ENCODE data around the gene AHDC1. TPM values are rescaled to one million over a fixed set of nuclear protein-coding genes. Genes with fewer than 3 reads are reported as not detected.

The AHDC1 gene
- total and polyA plus RNA-seq, 9 of the 15 experiments (the other 6 are each of a cell fraction or from before 2014, with no cell fraction given): 0.21 to 36.4 (median 4.7) TPM

DNA sequence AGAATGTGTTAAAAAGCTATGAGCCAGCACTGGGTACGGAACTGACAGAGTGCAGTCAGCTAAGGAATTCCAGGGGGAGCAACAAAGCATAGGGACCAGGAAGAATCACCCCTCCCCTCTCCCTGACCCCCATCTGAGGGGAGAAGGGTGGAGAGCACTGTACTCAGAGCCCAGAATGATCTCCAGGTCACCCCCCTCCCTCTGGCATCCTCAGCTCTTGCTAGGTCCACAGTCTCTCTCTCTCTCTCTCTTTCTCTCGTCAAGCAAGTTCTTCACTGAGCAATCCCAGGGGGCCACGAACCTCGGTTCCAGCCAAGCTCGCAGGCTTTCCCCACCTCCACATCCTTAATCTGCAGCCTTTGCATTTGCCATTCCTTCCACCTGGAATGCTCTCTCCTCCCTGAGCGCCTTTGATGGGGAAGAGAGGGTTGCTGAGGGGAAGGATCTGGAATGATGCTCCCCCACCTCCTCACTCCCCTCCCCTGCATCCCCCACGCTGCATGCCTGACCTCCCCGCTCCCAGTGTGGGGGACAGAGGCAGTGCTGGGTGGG, 107.3 kb downstream of the AHDC1 start:
- Histone ChIP-seq H3K9me3 (replicated peaks; ENCODE audit: control insufficient read depth, insufficient read depth, low read depth, low read length) (no peaks in the 10 kb centered on the region), H4K20me1 (replicated peaks; ENCODE audit: control insufficient read depth, insufficient read depth, low read length) (no peaks in the 10 kb centered on the region), H3K4me1 (replicated peaks in 1 of 2; ENCODE audit: control insufficient read depth in 2 of 2, insufficient read depth in 2 of 2, low read length in 2 of 2) (peaks cover 4 to 13% of the 10 kb centered on the region in 2 experiments; a peak in 2 of 5 replicates), H3K79me2 (ENCODE audit: control insufficient read depth, insufficient read depth, low read length) (no peaks in the 10 kb centered on the region), H3K27ac (ENCODE audit: extremely low read depth, low read depth, low read length) (no peak overlapping the region), H3K4me3 (no peak overlapping the region; the same call in 1 of the 2 replicates), H2AFZ (ENCODE audit: low read depth, low read length) (peak overlapping the region; percentile 71), H3K36me3 (ENCODE audit: control insufficient read depth, insufficient read depth, low read length) (no peaks in the 10 kb centered on the region), H3K27me3 (ENCODE audit: control insufficient read depth in 2 of 2, insufficient read depth in 2 of 2, low read length in 2 of 2) (no peaks in the 10 kb centered on the region), H3K9ac (ENCODE audit: insufficient read depth in 1 of 2, low read depth in 2 of 2, low read length in 2 of 2) (peak overlapping the region in 1 of 2 experiments; percentile 53; a peak in 1 of 4 replicates), H3K9me1 (ENCODE audit: control insufficient read depth, insufficient read depth, low read length) (no peaks in the 10 kb centered on the region), H3K4me2 (ENCODE audit: insufficient read depth, low read length) (peak overlapping the region; percentile 44)
- DNase-seq (ENCODE audit: extremely low read depth in 1 of 4, low spot score in 3 of 4) (no peak), FAIRE-seq (no peak), ATAC-seq (peak; percentile 25)
- no TSS peak for BruUV-seq (replicated peaks)
- POLR2A ChIA-PET: interaction anchor here (0.6 to 1.5 kb wide), 4 partner anchors 10 to 821 kb away, joined by 3 read pairs; no protein-coding TSS in a partner anchor
- CTCF ChIA-PET (ENCODE audit: low intra/inter-chr PET ratio): no interaction called here
- in situ Hi-C loops (cut with MboI) (no loop called here), intact Hi-C loops (cut with micrococcal nuclease) (no loop called here)
- WGBS (ENCODE audit: insufficient coverage, low coverage, missing lambda C conversion rate): 11% methylated on average over 8 of the region's 8 CpGs
- TF ChIP-seq CGGBP1 (CRISPR knock-in tag; IDR thresholded peaks at IDR 0.05) (no peak), SRSF7 (optimal IDR thresholded peaks at IDR 0.05; ENCODE audit: low read depth, low read length) (no peak), LCOR (CRISPR knock-in tag; IDR thresholded peaks at IDR 0.05) (no peak), TEAD2 (tag; IDR thresholded peaks at IDR 0.05) (peak; percentile 54), HNRNPUL1 (IDR thresholded peaks at IDR 0.05; ENCODE audit: low read length) (no peak), BRD9 (IDR thresholded peaks at IDR 0.05; ENCODE audit: low read depth, partially characterized antibody) (peak; percentile 31), ZFX (CRISPR knock-in tag; IDR thresholded peaks at IDR 0.05) (no peak), RBM22 (IDR thresholded peaks at IDR 0.05; ENCODE audit: low read depth, low read length, poor library complexity, severe bottlenecking) (no peak), ZNF507 (tag; conservative IDR thresholded peaks at IDR 0.05) (no peak), KDM1A (IDR thresholded peaks at IDR 0.05) (0 out of 4 replicates have a peak, but pooled peaks of 1 of the 2 experiments have one; percentile 9), NCOA2 (IDR thresholded peaks at IDR 0.05; ENCODE audit: partially characterized antibody in 2 of 2) (no peak), ZNF282 (CRISPR knock-in tag; IDR thresholded peaks at IDR 0.05) (no peak), FIP1L1 (IDR thresholded peaks at IDR 0.05; ENCODE audit: low read depth, low read length, poor library complexity, severe bottlenecking) (no peak), SMARCE1 (IDR thresholded peaks at IDR 0.05) (0 out of 2 replicates have a peak, but pooled peaks have one; percentile 9), MAZ (CRISPR knock-in tag; conservative IDR thresholded peaks at IDR 0.05 in 1 of 2, IDR thresholded peaks at IDR 0.05 in 1 of 2) (no peak), HMG20B (CRISPR knock-in tag; IDR thresholded peaks at IDR 0.05) (no peak)
- TF ChIP-seq, protein P1, sequence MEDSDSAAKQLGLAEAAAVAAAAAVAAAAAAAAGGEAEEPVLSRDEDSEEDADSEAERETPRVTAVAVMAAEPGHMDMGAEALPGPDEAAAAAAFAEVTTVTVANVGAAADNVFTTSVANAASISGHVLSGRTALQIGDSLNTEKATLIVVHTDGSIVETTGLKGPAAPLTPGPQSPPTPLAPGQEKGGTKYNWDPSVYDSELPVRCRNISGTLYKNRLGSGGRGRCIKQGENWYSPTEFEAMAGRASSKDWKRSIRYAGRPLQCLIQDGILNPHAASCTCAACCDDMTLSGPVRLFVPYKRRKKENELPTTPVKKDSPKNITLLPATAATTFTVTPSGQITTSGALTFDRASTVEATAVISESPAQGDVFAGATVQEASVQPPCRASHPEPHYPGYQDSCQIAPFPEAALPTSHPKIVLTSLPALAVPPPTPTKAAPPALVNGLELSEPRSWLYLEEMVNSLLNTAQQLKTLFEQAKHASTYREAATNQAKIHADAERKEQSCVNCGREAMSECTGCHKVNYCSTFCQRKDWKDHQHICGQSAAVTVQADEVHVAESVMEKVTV (CRISPR knock-in tag; IDR thresholded peaks at IDR 0.05): no peak
- TF ChIP-seq, protein P2, sequence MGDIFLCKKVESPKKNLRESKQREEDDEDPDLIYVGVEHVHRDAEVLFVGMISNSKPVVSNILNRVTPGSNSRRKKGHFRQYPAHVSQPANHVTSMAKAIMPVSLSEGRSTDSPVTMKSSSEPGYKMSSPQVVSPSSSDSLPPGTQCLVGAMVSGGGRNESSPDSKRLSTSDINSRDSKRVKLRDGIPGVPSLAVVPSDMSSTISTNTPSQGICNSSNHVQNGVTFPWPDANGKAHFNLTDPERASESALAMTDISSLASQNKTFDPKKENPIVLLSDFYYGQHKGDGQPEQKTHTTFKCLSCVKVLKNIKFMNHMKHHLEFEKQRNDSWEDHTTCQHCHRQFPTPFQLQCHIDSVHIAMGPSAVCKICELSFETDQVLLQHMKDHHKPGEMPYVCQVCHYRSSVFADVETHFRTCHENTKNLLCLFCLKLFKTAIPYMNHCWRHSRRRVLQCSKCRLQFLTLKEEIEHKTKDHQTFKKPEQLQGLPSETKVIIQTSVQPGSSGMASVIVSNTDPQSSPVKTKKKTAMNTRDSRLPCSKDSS (IDR thresholded peaks at IDR 0.05; ENCODE audit: low read depth, partially characterized antibody): no peak
- TF ChIP-seq, protein P3, sequence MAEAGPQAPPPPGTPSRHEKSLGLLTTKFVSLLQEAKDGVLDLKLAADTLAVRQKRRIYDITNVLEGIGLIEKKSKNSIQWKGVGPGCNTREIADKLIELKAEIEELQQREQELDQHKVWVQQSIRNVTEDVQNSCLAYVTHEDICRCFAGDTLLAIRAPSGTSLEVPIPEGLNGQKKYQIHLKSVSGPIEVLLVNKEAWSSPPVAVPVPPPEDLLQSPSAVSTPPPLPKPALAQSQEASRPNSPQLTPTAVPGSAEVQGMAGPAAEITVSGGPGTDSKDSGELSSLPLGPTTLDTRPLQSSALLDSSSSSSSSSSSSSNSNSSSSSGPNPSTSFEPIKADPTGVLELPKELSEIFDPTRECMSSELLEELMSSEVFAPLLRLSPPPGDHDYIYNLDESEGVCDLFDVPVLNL (CRISPR knock-in tag; IDR thresholded peaks at IDR 0.05; ENCODE audit: low read depth): no peak

Data from K562 (cell line).